HG03175 (cell line): ENCODE measurements around the gene SCUBE3.

Source experiments
- ATAC-seq: cut with Tn5 transposase; IDR thresholded peaks from one replicate; pipeline ENCODE4 v1.9.1; 2021; ENCODE audit warnings: mild to moderate bottlenecking, moderate library complexity; ENCODE audit not compliant: unreplicated experiment

SCUBE3 gene

DNA sequence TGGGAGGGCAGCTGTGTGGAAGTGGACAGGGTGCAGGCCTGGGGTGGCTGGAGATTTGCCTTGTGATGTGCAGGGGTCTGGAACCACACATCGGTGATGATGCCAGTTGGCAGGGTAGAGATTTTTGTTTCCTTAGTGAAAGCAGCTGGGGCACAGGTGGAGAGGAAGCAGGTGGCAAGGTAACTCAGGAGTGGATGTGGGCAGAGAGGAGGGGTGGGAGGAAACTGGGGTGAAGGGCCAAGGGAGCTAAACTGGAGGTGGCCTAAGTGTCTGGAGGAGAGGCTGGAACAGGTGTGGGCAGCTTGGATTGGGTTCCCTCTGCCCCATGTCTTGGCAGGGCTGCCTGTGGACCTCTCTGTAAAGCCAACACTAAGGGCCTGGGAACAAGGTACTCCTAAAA is 4.7 kb upstream of the SCUBE3 start:
- no peak for ATAC-seq

DNA sequence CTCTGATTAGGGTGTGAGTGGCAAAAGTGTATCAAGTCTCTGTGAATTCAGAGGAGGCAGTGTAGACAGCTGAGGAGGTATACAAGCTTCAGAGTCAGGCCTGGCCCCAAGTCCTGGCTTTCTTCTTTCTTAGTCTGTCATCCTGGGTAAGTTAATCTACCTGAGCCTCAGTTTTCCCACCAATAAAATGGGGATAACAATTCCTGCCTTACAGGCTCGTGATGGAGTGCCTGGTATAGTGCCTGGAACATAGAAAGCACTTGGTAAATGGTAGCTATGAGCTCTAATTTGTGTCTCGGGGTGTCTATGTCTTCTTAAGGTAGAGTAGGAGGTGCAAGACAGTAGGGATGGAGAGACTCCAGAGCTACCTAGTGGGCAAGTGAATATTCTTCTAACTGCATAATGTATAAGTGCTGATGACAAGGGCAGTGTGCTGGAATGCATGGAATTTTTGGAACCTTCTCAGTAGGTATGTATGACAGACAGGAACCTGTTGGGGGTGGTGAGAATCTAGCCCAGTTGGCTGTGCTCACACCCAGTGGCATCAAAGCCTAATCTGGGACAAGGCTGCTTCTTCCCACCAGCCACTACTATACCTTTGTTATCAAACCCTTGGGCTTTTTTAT is 4.0 kb upstream of the SCUBE3 start:
- ATAC-seq, result no peak

DNA sequence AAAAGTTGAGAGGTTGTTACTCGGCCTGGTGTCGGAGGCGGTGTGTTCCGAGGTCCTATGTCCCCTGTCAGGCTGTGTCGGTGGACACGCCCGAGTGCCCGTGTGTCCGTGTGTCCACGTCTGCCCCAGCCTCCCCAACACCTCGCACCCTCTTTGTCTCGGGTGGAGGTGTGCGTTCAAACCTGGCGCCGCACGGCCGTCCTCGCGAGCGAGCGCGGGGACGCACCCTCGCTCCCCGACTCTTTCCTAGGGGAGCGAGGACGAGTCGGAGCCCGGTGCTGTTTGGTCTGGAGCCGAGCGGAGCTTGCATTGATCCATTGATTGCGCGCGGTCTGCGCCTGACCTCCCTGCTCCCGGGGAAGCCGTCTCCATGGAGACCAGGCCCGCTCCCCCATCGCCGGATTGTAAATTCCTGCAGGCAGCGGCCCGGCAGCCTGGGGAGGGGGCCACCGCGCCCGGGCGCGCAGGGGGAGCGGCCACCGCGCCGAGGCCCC is 411 bp upstream of the SCUBE3 start:
- no peak for ATAC-seq

DNA sequence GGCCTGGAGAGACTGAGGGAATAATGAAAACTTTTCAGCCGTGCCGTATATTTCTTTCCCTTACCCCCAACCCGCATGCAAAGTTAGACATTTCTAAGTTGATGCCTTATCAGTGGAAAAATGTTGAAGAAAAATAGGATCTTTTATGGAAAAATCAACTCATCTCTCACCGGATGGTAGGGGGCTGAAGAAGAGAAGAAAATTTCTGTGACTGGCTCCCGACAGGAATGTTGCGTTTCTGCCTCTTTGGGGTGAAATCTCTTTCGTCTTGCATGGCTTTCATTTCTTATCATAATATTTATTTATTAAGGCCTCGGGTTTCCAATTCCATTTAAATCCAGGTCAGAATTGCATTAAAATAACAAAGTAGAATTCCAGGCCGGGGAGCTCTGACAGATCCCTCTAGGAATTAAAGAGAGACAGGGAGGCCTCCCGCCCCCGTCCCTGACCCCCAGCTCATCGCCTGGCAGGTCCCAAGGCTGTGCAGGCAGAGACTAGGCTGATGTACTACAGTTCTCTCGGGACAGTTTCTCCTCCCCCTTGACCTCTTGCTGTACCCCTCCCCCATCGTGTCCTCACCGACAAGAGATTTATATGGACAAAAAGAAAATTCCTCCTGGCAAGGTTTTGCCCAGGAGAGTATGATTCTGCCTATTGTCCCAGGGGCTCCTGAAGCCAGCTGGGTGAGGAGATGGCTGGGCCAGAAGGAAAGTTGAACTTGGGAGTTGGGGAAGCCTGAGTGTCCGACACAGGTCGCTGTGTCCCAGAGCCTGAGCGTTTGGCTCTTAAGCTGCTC is 1.3 kb downstream of the SCUBE3 start:
- ATAC-seq, result no peak

DNA sequence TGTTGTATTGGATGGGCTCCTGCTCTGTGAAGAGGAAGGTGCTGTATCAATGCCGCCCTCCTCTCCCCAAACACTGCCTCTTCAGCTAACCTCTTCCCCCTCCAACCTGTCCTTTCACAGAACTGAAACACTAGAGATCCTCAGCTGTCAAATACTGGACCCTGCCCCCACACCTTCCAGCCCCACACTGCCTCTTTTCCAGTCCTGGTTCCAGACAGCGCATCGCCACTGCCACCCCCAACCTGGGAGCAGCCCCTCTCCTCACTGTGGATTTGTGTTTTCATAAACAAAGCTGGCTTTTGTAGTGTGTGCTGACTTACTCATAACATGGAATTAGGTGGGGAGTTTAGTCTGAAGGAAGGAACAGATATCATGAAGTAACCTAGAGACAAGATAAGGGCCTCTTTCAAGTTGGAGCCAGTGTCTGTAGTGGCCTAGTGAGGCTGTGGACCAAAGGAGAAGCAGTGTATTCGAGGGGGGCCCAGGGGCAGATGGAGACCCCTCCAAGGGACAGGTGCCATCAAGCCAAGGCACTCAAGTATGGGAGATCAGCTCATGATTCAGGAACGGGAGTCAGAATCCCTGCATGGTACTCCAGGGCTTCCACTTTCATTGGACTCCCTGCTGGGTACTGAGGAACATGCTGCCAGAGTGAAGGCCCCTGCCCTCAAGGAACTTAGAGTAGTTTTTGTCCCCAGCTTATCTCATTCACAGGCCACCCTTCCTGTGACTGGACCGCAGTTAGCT is 2.1 kb downstream of the SCUBE3 start:
- ATAC-seq, result no peak

DNA sequence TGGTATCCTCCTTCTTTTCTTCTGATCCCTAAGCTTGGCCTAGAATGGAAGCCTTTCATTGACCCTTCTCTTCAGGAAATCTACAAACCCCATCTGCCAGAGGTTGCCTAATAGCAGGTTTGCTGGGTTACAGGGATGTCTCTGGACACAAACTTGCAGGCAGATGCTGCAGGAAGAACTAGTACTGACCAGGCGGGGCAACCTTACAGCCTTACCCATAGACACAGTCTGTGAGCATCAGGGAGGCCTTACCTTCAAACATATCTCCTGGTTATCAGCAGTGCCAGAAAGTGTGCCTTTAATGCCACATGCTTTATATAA is 2.6 kb downstream of the SCUBE3 start:
- ATAC-seq, result no peak

DNA sequence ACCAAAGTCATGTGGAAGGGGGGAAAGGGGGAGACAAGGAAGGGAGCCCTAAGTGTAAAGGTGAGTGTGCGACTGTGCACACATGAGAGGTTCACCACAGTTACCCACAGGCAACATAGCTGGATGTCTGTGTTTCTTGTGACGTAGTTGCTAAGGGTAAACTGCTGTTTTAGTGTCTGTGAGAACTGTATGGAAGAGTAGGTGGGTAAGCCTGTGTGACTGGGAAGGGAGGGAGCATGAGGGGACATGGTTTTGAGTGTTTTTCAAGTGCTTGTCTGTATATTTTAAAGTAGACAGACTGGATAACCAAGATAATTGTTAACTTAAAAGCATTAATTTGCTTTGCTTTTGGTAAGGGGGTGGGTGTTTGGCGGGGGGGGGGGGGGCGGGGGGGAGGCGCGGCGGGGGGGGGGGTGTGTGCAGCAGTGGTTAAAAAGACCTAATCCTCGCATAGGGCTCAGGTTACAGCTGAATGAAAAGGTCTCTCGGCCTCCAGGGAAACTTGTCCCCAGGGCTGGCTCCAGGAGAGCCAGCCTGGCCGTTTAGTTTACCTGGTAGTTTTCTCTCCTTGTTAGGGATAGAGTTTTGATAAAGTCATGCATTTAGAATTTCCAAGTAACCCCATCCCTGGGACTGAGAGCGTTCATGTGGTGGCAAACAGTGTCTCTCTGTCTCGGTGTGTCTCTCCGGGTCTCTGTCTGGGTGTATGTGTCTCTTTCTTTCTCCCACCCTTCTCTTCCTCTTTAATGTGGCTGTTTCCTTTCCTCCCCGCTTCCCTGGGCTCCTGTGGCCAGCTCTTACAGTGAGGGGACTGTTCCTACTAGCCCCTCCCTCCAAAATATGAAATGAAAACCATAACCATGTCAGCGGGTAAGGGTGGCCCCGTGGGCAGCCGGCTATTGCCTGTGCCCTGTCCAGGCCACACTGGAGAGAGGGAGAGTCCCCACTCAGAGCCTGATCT is 3.4 kb downstream of the SCUBE3 start:
- ATAC-seq, result no peak

DNA sequence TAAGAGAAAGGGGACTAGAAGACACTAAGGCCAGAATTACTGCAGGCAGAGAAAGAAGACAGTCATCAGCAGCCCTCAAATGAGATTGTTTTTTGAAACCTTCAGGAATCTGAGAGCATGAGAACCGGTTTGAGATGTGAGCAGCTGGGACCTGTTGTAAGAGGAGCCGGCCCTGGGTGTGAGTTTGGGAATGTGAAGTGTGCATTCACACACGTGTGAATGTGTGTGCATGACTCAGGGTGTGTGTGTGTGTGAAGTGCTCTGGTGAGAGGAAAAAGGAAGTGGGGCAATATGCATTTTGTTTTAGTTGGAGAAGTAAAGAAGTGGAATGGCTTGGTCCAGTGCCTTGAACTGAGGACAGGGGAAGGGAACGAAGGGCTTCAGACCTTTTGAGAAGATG is 4.3 kb downstream of the SCUBE3 start:
- ATAC-seq, result no peak

DNA sequence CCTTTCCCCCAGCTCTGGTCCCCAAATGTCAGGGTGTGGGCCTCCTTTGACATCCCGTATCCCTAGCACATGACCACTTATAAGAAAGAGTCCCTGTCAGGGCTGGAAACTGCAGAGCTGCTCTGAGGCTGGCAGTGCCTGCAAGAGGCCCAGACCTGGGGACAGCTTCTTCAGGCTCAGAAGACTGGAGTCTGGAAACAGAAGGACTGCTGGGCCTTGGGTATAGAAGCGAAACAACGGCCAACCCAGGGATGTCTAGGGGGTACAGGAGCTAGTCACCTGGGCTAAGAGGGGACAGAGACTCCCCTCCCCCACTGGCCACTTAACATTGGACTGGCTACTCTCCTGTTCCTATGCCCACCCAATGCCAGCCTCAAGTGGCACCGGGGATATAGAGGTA is 4.7 kb downstream of the SCUBE3 start:
- ATAC-seq, result no peak

DNA sequence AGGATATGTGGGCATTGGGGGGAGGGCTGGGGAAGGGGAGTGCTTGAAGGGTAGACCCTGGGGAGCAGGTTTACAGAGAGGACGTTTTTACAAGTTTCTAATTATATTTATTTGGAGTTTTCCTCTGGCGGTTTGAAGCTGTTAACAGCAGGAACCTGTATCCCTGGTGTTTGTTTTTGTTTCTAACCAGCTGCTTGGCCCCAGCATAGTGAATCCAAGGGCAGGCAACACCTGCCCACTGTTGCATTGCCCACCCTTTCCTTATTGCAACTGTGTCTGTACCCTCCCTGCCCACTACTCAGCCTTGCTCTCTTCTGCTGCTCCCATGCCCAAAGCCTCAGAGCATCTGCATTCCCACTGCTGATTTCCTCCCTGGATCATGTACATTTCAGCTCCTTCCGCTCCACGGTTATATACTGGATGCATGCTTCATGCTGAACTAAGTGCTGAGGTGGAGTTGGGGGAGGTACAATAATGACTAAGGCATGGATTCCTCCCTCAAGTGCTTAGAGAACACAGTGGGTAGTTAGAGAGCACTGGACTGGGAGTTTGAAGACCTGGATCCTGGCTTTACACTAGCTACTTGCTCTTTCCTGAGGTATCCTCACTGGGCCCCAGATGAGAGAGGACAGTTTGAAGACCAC is 6.0 kb downstream of the SCUBE3 start:
- ATAC-seq, result no peak

DNA sequence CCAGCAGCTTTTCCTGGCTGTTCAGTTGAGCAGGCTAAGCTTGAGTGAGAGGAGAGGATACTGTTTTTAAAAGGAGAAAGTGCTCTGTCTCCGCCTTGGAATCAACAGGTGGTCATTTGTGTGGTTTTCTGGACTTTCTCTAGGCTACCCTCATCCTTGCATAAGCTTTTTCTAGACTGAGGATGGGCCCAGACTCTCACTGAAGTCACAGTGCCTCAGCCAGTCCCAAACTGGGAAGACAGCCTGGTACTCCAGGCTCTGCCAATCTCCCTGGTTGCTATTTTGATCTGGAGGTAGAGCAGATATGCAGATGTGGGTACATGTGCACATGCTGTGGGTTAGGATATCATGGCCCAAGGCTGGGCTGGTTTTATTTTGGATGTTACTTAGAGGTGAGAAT is 7.0 kb downstream of the SCUBE3 start:
- no peak for ATAC-seq

DNA sequence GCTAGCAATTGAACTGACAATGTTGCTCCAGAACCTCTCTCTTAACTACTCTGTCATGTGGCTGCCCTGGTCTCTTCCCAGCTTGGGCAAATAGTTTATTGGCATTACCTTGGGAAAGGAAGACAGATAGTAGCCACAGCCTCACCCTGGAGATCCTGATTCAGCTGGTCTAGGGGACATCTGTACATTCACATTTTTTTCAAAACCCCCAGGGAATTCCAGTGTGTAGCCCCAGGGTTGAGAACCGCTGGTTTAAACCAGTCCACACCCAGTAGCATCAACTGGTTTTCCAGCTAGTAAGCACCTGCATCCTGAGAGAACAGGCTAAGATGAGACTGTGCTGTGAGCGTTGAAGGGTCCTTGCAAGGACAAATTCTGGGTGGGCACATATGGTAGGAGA is 9.6 kb downstream of the SCUBE3 start:
- ATAC-seq, result no peak

DNA sequence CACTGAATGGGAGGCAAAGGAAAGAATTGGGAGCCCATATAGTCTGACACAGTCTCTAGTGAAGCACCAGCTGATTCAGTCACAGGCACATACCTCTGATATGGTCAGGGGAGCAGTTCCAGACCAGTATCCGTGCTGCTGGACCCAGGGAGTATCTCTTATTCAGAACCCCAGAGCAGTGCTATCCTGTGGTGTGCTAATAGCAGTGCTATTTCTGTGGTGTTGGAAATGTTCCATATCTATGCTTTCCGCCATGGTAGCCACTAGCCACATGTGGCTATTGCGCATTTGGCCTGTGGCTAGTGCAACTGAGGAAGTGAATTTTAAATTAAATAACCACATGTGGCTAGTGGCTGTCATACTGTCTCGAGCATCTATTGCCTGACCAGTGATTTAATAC is 11.0 kb downstream of the SCUBE3 start:
- no peak for ATAC-seq

DNA sequence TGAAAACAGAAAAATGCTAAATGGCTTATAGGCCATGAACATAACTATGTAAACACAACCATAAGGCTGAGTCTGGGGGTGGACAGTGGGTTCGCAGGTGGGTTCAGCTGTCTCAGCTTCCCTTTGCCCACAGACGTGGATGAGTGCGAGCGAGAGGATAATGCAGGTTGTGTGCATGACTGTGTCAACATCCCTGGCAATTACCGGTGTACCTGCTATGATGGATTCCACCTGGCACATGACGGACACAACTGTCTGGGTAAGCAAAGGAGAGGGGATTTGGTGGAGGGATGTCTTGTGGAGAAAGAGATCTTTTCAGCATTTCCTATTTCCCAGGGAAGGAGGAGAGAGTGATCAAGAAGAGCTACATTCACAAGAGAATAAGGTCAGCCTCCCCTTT is 14.7 kb downstream of the SCUBE3 start:
- no peak for ATAC-seq

DNA sequence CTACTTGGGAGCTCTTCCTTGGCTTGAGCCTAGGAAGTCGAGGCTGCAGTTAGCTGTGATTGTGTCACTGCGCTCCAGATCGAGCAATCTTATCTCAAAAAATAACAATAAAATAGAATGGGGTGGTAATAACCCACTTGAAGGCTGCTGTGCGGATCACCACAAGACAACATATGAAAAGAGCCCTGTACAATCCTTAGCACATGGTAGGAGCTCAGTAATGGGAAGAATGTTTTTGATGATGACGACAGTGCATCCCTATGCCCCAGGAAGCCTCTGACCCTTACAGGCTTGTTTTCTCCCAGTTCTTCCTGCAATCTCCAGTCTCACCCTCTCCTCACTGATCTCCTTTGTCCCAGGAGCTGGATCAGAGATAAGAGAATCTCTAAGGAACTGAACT is 15.5 kb downstream of the SCUBE3 start:
- no peak for ATAC-seq

DNA sequence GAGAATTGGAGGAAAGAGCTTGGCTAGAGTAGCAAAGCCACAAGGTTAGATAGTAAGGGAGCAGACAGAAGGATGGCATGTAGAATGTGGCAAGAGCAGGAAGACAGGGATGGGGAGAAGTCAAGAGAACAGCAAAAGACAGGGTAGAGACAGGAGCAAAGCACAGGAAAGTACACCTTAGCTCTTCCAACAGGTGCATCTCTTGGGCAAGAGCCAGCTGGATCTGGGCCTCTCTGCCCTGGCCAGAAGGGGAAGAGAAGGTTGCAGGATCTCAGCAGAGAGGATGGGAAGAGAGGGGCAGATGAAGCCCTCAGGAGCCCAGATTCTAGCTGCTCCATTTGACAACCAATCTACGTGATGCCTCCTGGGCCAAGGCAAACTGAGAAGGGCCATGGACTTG is 16.7 kb downstream of the SCUBE3 start:
- ATAC-seq, result no peak

DNA sequence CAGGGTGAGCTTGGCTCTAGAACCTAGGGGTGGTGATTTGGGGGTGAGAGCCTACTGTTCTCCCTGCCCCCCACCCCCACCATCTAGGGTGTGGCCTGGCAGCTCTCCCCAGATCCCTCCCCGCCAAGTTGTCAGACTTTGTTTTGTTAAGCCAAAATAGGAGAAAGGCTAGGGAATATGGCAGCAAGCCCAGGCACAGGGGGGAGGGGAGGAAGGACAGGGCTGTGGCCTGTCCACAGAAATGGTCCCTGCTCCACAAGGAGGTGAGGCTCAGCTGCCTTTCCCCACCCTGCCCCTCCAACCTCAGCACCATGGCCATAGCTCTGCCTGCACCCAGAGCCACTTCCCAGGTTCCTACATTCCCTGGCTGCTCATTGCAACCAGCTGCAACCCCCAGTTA is 17.2 kb downstream of the SCUBE3 start:
- ATAC-seq, result no peak

DNA sequence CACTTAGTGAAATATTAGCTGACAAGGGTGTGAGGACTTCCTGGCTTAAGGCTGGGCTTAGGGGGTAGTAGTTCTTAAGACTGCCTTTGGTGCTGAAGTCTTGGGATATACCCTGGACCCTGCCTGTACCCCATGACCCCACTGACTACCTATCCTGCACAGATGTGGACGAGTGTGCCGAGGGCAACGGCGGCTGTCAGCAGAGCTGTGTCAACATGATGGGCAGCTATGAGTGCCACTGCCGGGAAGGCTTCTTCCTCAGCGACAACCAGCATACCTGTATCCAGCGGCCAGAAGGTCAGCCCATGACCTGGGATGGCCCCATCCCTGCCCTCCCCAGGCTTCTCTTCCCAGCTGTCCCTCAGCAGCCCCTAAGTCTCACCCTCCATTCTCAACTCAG is 17.8 kb downstream of the SCUBE3 start:
- no peak for ATAC-seq

DNA sequence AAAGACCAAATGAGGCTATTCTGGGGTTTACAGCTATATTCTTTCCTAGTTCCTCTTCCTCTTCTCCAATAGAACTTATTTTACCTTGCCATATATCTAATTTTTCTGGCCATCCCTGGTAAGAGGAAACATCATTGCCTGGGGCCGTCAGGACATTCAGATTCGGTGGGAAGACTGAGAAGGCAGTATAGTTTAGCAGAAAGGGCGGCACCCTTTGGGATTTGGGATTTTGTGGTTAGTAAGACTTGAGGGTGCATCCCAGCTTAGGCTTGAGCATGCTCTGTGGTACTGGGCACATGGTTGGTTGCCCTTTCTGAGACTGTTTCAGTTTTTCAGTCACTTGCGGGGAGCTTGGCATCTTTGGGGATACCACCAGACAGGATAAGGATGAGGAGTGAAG is 21.1 kb downstream of the SCUBE3 start:
- ATAC-seq, result no peak

DNA sequence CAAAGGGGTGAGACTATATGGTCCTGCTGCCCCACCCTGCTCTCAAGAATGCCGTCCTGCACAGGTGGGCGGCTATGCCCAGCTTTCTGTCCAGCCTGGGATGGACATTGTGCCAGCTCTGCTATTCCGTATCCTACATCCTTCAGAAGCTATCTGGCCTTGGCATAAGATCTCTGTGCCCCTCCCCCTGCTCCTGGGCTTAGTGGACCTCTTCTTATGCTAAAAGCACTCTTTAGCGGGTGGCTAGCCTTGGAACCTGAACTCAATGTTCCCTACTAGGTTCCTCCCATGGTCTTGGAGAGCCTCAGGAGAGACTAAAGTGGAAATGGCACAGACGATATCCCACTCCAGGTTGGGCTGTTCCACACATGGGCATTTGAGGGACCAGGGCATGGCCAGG is 22.5 kb downstream of the SCUBE3 start:
- no peak for ATAC-seq
